GM23248 (cell line): Measurements from ENCODE around the gene PTK7. TPM values are rescaled to one million over a fixed set of nuclear protein-coding genes. Genes with fewer than 3 reads are reported as not detected.
"Not testable (repeated sequence)": the region's sequence is repeated elsewhere in the genome, so short reads cannot be mapped to it uniquely, and the experiment has no call there.

Source experiments
- DNase-seq: peaks from one replicate; pipeline ENCODE4 v3.0.0-alpha.2; 2015
- H2AFZ ChIP-seq: fragments of 200-600 bp; sonication (generic); 2 replicates; pipeline ENCODE4 v1.6.1; 2016; ENCODE audit warnings: antibody characterized with exemption
- H3F3A ChIP-seq: fragments of 200-600 bp; sonication (generic); 2 replicates; pipeline ENCODE4 v1.6.1; 2016; ENCODE audit warnings: mild to moderate bottlenecking, antibody characterized with exemption, mixed run types; ENCODE audit not compliant: insufficient read depth
- H3K27ac ChIP-seq: fragments of 200-600 bp; sonication (generic); 2 replicates; pipeline ENCODE4 v1.5.1; 2016; ENCODE audit warnings: mild to moderate bottlenecking
- H3K27me3 ChIP-seq: fragments of 200-600 bp; sonication (generic); replicated peaks from 2 replicates; pipeline ENCODE4 v1.6.1; 2016; ENCODE audit warnings: mild to moderate bottlenecking; ENCODE audit not compliant: insufficient read depth
- H3K36me3 ChIP-seq: fragments of 200-600 bp; sonication (generic); 2 replicates; pipeline ENCODE4 v1.6.1; 2016; ENCODE audit warnings: low read depth, mild to moderate bottlenecking
- H3K4me1 ChIP-seq: fragments of 200-600 bp; sonication (generic); 2 replicates; pipeline ENCODE4 v1.6.1; 2016; ENCODE audit warnings: mild to moderate bottlenecking; ENCODE audit not compliant: insufficient read depth
- H3K4me2 ChIP-seq: fragments of 200-600 bp; sonication (generic); one replicate; pipeline ENCODE4 v1.6.1; 2016; ENCODE audit warnings: mild to moderate bottlenecking; ENCODE audit not compliant: unreplicated experiment
- H3K4me3 ChIP-seq: fragments of 200-600 bp; sonication (generic); 2 replicates; pipeline ENCODE4 v1.5.1; 2016; ENCODE audit warnings: mild to moderate bottlenecking
- H3K79me2 ChIP-seq: fragments of 200-600 bp; sonication (generic); 2 replicates; pipeline ENCODE4 v1.6.1; 2016; ENCODE audit warnings: mild to moderate bottlenecking; ENCODE audit not compliant: insufficient read depth
- H3K9ac ChIP-seq: fragments of 200-600 bp; sonication (generic); 2 replicates; pipeline ENCODE4 v1.6.1; 2016; ENCODE audit warnings: mild to moderate bottlenecking
- H3K9me2 ChIP-seq: fragments of 200-600 bp; sonication (generic); 2 replicates; pipeline ENCODE4 v1.6.1; 2016; ENCODE audit warnings: mixed run types, mild to moderate bottlenecking, moderate library complexity; ENCODE audit not compliant: insufficient read depth
- H3K9me3 ChIP-seq: fragments of 200-600 bp; sonication (generic); one replicate; pipeline ENCODE4 v1.6.1; 2017; ENCODE audit warnings: low read depth
- H4K20me1 ChIP-seq: fragments of 200-600 bp; sonication (generic); 2 replicates; pipeline ENCODE4 v1.6.0; 2016; ENCODE audit not compliant: insufficient read depth
- EZH2 ChIP-seq: fragments of 200-600 bp; sonication (generic); IDR thresholded peaks from 2 replicates; pipeline ENCODE4 v1.6.1; 2018; ENCODE audit warnings: antibody characterized with exemption, mild to moderate bottlenecking; ENCODE audit not compliant: insufficient read depth, poor library complexity, severe bottlenecking
- EZH2phosphoT487 ChIP-seq: fragments of 200-600 bp; sonication (generic); IDR thresholded peaks from 2 replicates; pipeline ENCODE4 v1.6.1; 2018; ENCODE audit warnings: antibody characterized with exemption, moderate library complexity, mild to moderate bottlenecking, low read depth; ENCODE audit not compliant: insufficient read depth
- WGBS, 2 experiments: methylation state at CpG; one replicate each; pipeline ENCODE4 v1.1.6; 2015 to 2017; ENCODE audit warnings: low lambda C conversion rate in 2 of 2, low coverage in 1 of 2; ENCODE audit errors: missing lambda C conversion rate in 2 of 2; 5-methylcytosine and 5-hydroxymethylcytosine counted together
- in situ Hi-C: fragments of 300-500 bp; cut with MboI; formaldehyde crosslinking; loops from 2 replicates; pipeline ENCODE4 v1.15.0; 2020
- polyA plus RNA-seq: library from polyadenylated mRNA; unstranded; fragments of >200 nt; fragmentation: Nextera tagmentation; extraction: Ambion mirVana; gene quantifications from 2 replicates; pipeline ENCODE4 v1.2.1, GENCODE V29; 2016
- total RNA-seq: library from RNA; depleted of rRNA; stranded (reverse); fragments of >200 nt; shearing (Covaris generic); gene quantifications from 2 replicates; pipeline ENCODE4 v1.2.3, GENCODE V29; 2014

PTK7 gene
- total and polyA plus RNA-seq, 2 experiments from 2014 or later, result 110 to 146 TPM

DNA sequence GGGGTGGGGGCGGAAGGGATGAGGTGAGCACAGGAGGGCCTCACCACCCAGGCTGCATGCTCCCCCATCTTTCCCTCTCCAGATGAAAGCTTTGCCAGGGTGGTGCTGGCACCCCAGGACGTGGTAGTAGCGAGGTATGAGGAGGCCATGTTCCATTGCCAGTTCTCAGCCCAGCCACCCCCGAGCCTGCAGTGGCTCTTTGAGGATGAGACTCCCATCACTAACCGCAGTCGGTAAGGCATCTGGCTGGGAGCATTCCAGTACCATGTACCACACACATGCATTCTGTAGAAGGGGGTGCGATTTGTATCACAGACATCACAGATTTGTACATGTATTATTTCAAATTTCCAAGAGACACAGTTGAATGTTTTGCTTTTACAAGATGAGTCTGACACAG, 54.3 kb downstream of the PTK7 start:
- H3K9ac ChIP-seq, result no peak overlapping the region
- no peak overlapping the region for H3K27ac ChIP-seq
- no peaks in the 10 kb centered on the region for H3K9me2 ChIP-seq
- H4K20me1 ChIP-seq, result no peaks in the 10 kb centered on the region
- peaks cover 14% of the 10 kb centered on the region for H3F3A ChIP-seq
- in situ Hi-C loops, result no loop called here
- H3K9me3 ChIP-seq, result no peaks in the 10 kb centered on the region
- no peak overlapping the region for H2AFZ ChIP-seq
- H3K27me3 ChIP-seq, result no peaks in the 10 kb centered on the region
- TF ChIP-seq EZH2phosphoT487 (no peak), EZH2 (no peak)
- peaks cover 9% of the 10 kb centered on the region; the same call in 1 of the 2 replicates for H3K36me3 ChIP-seq
- H3K4me1 ChIP-seq, result peaks cover 30% of the 10 kb centered on the region
- no peak for DNase-seq
- 88 to 90% methylated on average over 6 of the region's 7 CpGs for WGBS, 2 experiments
- peaks cover 56% of the 10 kb centered on the region for H3K79me2 ChIP-seq
- no peak overlapping the region for H3K4me2 ChIP-seq
- no peak overlapping the region for H3K4me3 ChIP-seq

DNA sequence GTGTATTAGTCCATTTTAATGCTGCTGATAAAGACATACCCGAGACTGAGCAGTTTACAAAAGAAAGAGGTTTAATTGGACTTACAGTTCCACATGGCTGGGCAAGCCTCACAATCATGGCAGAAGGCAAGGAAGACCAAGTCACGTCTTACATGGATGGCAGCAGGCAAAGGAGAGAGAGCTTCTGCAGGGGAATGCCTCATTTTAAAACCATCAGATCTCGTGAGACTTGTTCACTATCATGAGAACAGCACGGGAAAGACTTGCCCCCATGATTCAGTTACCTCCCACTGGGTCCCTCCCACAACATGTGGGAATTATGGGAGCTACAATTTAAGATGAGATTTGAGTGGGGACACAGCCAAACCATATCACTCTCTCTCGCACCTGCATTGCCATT, 55.3 kb downstream of the PTK7 start:
- H3K4me3 ChIP-seq, H3K9ac ChIP-seq, H4K20me1 ChIP-seq, H3K27me3 ChIP-seq, H3K4me2 ChIP-seq, H3F3A ChIP-seq, DNase-seq, H3K36me3 ChIP-seq, H3K9me3 ChIP-seq, H2AFZ ChIP-seq, H3K9me2 ChIP-seq, H3K27ac ChIP-seq, in situ Hi-C loops: not testable (repeated sequence)
- WGBS, 2 experiments, result 61 to 62% methylated on average over 5 of the region's 5 CpGs
- peaks cover 51% of the 10 kb centered on the region for H3K79me2 ChIP-seq
- H3K4me1 ChIP-seq, result peaks cover 22% of the 10 kb centered on the region

DNA sequence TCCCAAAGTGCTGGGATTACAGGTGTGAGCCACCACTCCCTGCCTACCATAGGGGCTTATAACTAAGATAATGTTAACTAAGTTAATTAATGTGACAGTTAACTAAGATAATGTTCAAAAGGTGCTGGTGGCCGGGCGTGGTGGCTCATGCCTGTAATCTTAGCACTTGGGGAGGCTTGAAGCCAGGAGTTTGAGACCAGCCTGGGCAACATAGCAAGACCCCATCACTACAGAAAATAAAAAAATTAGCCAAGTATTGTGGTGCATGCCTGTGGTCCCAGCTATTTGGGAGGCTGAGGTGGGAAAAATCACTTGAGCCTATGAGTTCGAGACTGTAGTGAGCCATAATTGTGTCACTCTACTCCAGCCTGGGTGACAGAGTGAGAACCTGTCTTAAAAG, 62.2 kb downstream of the PTK7 start:
- WGBS, 2 experiments, result 89 to 90% methylated on average over 3 of the region's 3 CpGs
- no peaks in the 10 kb centered on the region for H3K79me2 ChIP-seq
- no peaks in the 10 kb centered on the region for H3K36me3 ChIP-seq
- H3K9me3 ChIP-seq, result no peaks in the 10 kb centered on the region
- H3K27me3 ChIP-seq, result no peaks in the 10 kb centered on the region
- no peak for DNase-seq
- peaks cover 12% of the 10 kb centered on the region for H3F3A ChIP-seq
- H2AFZ ChIP-seq, result no peak overlapping the region
- no peak overlapping the region for H3K4me3 ChIP-seq
- H3K9me2 ChIP-seq, result no peaks in the 10 kb centered on the region
- H3K4me2 ChIP-seq, result no peak overlapping the region
- TF ChIP-seq EZH2phosphoT487 (no peak), EZH2 (no peak)
- no peaks in the 10 kb centered on the region for H4K20me1 ChIP-seq
- no peaks in the 10 kb centered on the region for H3K4me1 ChIP-seq
- no peak overlapping the region for H3K9ac ChIP-seq
- in situ Hi-C loops, result no loop called here
- H3K27ac ChIP-seq, result no peak overlapping the region

DNA sequence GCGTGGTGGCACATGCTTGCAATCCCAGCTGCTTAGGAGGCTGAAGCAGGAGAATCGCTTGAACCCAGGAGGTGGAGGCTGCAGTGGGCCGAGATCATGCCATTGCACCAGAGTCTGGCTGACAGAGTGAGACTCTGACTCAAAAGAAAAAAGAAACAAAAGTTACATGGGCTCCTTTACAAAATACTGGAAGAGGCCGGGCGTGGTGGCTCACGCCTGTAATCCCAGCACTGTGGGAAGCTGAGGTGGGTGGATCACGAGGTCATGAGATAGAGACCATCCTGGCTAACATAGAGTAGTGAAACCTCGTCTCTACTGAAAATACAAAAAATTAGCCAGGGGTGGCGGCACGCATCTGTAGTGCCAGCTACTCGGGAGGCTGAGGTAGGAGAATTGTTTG, 63.9 kb downstream of the PTK7 start:
- not testable (repeated sequence) for H3K9ac ChIP-seq, H3K4me3 ChIP-seq, H2AFZ ChIP-seq, H3K9me2 ChIP-seq, H3K4me1 ChIP-seq, DNase-seq, H3K79me2 ChIP-seq, H3K27me3 ChIP-seq, H3K36me3 ChIP-seq, H4K20me1 ChIP-seq, H3K27ac ChIP-seq, H3K4me2 ChIP-seq, H3K9me3 ChIP-seq
- 83 to 88% methylated on average over 11 of the region's 11 CpGs for WGBS, 2 experiments
- in situ Hi-C loops, result loop anchor here (10.0 kb wide), 1 partner anchor 235 kb away; no protein-coding TSS in a partner anchor
- H3F3A ChIP-seq, result peaks cover 12% of the 10 kb centered on the region

DNA sequence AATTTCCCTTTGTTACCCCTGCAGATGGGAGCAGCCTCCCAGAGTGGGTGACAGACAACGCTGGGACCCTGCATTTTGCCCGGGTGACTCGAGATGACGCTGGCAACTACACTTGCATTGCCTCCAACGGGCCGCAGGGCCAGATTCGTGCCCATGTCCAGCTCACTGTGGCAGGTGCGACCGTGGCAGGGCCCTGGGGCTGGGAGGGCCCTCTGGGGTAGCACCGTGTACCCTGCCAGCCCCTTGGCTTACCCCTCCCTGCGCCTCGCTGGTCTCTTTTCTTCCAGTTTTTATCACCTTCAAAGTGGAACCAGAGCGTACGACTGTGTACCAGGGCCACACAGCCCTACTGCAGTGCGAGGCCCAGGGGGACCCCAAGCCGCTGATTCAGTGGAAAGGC, 65.5 kb downstream of the PTK7 start:
- no peak for DNase-seq
- H3F3A ChIP-seq, result peaks cover 12% of the 10 kb centered on the region
- no peak for TF ChIP-seq EZH2phosphoT487
- no peak overlapping the region for H3K27ac ChIP-seq
- no peak overlapping the region for H2AFZ ChIP-seq
- no peaks in the 10 kb centered on the region for H4K20me1 ChIP-seq
- no peaks in the 10 kb centered on the region for H3K79me2 ChIP-seq
- WGBS, 2 experiments, result 76 to 77% methylated on average over 12 to 16 of the region's 16 CpGs
- H3K4me2 ChIP-seq, result no peak overlapping the region
- H3K9ac ChIP-seq, result no peak overlapping the region
- 0 out of 2 replicates have a peak, but pooled peaks cover 3% of the 10 kb centered on the region for H3K36me3 ChIP-seq
- no peak overlapping the region for H3K4me3 ChIP-seq
- no peaks in the 10 kb centered on the region for H3K9me2 ChIP-seq
- in situ Hi-C loops, result loop anchor here (10.0 kb wide), 1 partner anchor 237 kb away; no protein-coding TSS in a partner anchor
- H3K4me1 ChIP-seq, result no peaks in the 10 kb centered on the region
- no peaks in the 10 kb centered on the region for H3K9me3 ChIP-seq
- H3K27me3 ChIP-seq, result no peaks in the 10 kb centered on the region
